GM10847 (cell line): ENCODE measurements around the gene MACROD2.

Experiments
- POLR2A ChIP-seq: IDR thresholded peaks from 2 replicates; pipeline ENCODE4 v1.6.1; 2011; ENCODE audit not compliant: insufficient read length; ENCODE audit errors: extremely low read depth

The MACROD2 gene

GRCh38 chr20:14434384-14435136 lies 439.2 kb downstream of the MACROD2 start:
- no peak for TF ChIP-seq POLR2A

GRCh38 chr20:14441201-14441600 lies 445.9 kb downstream of the MACROD2 start:
- TF ChIP-seq POLR2A = no peak

GRCh38 chr20:14444106-14444505 lies 448.8 kb downstream of the MACROD2 start:
- no peak for TF ChIP-seq POLR2A

- no peak for TF ChIP-seq POLR2A
Observed at GRCh38 chr20:14445310-14445709, 450.0 kb downstream of the MACROD2 start.

GRCh38 chr20:14445902-14446301 lies 450.6 kb downstream of the MACROD2 start:
- no peak for TF ChIP-seq POLR2A

- TF ChIP-seq POLR2A = no peak
Observed at GRCh38 chr20:14446446-14446845, 451.1 kb downstream of the MACROD2 start.

GRCh38 chr20:14449323-14449722 lies 454.0 kb downstream of the MACROD2 start:
- no peak for TF ChIP-seq POLR2A

- TF ChIP-seq POLR2A = no peak
Observed at GRCh38 chr20:14450256-14450655, 454.9 kb downstream of the MACROD2 start.

GRCh38 chr20:14451458-14451857 lies 456.1 kb downstream of the MACROD2 start:
- no peak for TF ChIP-seq POLR2A

GRCh38 chr20:14453259-14453658 lies 457.9 kb downstream of the MACROD2 start:
- no peak for TF ChIP-seq POLR2A

GRCh38 chr20:14454296-14454695 lies 459.0 kb downstream of the MACROD2 start:
- no peak for TF ChIP-seq POLR2A

GRCh38 chr20:14470231-14470899 lies 475.0 kb downstream of the MACROD2 start:
- TF ChIP-seq POLR2A = no peak

- TF ChIP-seq POLR2A = no peak
Observed at GRCh38 chr20:14470977-14471661, 475.8 kb downstream of the MACROD2 start.

GRCh38 chr20:14477125-14477524 lies 481.8 kb downstream of the MACROD2 start:
- no peak for TF ChIP-seq POLR2A

- no peak for TF ChIP-seq POLR2A
Observed at GRCh38 chr20:14478126-14478525, 482.8 kb downstream of the MACROD2 start.

GRCh38 chr20:14481863-14482262 lies 486.5 kb downstream of the MACROD2 start:
- no peak for TF ChIP-seq POLR2A

- no peak for TF ChIP-seq POLR2A
Observed at GRCh38 chr20:14488212-14488611, 492.9 kb downstream of the MACROD2 start.
